Stimulated activated CD4-positive, alpha-beta T cell treated with anti-CD3 and anti-CD28 coated beads, Interleukin-1b, Interleukin-23, amount 100 ng/mL, for 4 hours (primary cell): ENCODE results near the gene NRM.

Source experiments
- DNase-seq, 2 donors: peaks; one replicate each; pipeline ENCODE4 v3.0.0-alpha.2; 2020; ENCODE audit warnings: low read depth in 2 of 2

NRM gene

GRCh38 chr6:30688569-30688968, 2.2 kb downstream of the NRM start:
- no peak for DNase-seq

DNA sequence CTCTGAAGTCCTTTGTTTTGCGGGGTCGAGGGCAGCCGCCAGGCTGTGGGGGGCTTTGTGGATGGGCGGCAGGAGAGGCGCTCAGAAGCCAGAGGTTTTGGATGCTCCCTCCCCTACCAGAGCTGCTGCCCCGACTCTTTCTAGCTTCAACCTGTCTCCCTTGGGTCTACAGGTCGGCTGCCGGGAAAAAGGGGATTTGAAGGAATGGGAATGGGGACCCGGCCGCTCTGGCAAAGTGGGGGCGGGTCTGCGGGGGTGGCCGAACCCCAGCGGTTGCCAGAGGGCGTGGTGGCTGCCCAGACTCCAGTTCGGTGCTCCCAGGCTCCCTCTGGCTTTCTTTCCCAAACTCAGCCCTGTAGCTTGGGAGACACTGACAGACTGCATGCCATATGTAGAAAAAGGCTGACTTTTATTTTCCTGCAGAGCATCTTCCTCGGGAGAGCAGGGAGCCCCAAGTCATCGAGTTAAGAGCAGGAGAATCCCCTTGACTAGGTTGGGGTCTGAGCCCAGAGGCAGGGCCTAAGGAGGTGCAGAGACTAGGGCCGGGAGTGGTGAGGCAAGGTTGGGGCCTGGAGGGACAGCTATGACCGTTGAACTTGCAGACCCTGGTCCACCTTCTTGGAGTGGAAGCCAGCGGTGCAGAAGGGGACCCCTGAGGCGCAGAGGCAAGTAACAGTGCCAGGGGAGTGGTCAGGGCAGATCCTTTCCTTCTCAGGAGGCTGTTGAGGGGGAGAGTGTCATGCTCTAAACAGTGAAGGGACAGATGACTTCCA, 2.9 kb downstream of the NRM start:
- no peak for DNase-seq

- peak; percentile 60 to 86 for DNase-seq
Observed at GRCh38 chr6:30686908-30687658, 3.7 kb downstream of the NRM start.

DNA sequence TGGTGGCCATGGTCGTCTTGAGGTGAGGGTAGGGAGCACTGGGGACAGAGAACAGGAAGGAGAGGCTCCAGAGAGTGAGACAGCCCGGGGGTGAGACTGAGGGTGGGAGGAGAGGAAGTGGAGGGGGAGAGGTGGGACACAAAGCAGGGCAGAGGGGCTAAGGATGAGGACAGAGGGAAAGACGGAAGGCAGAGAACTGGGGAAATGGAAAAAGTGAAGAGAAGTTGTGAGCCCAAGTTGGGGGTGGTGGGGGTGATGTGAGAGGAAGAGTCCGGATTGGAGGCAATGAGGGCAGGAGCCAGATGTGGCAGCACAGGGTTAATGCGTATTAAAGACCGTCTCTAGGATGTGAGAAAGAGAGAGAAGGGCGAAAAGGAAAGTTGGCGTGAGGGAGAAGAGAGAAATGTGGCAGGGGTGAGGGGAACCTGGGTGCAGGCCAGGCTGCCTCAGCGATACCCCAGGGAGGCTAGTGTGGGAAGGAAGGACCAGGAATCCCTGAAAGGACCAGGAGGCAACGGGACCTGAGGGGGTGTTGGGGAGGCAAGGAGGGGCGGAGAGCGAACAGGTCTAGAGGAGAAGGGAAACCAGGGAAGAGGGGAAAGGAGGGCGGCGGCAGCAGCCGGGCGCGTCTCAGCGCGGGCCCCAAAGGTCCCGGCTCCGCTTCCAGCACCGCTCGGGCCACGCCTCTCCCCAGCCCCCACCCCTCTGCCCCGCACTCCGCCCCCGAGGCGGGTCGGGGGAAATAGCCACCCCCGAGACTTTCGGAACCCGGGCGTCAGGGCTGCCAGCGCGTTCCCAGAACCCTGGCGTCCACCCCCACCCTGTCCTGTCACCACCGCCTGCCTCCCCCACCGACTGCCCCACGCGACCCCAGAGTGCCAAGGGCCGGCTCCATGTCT, 4.5 kb downstream of the NRM start, which contains the start of gene PPP1R18:
TSS of gene PPP1R18 (minus strand) at position 637 of the 899 bp plus-strand sequence. CDS start at position 10, 627 bp downstream.
- DNase-seq: peak; percentile 74 to 88

DNA sequence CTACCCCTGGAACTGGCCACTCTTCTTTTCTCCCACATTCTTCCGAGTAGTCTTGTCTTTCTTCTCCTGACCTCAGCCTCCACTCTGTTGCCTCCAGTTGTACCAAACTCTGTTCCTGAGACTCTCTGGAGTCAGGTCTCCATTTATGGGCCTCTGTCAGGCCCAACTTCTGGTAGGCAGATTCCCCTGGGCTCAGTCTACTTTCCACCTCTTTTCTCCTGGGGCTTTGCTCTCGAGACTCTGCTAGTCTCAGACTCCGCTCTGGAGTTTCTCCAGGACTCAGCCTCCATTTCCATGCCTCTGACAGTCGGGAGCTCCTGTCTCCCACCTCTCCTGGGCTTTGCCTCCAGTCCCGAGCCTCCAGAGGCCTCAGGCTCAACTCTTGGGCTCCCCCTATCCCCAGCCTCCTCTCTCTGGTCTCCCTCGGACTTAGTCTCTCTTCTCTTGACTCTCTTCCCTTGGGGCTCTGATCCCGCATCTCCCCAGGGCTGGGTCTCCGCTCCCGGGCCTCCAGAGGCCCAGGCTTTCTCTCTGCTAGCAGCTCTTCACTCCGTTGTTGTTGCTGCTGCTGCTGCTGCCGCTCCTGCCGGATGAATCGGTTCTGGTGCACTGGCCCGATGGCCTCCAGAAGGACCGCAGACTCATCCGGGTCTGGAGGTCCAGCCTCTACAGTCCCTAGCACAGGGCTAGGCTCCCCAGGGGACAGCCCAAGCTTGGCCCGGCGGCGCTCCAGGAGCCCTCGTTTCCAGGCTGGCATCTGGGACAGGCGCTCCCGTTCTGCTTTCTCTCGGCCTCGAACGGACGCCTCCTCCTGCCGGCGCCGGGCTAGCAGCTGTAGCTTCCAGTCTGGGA, 5.4 kb downstream of the NRM start:
- no peak for DNase-seq

GRCh38 chr6:30684386-30685156, 6.2 kb downstream of the NRM start:
- DNase-seq: peak in 1 of 2 donors; percentile 54

GRCh38 chr6:30683980-30684338, 6.8 kb downstream of the NRM start:
- DNase-seq: no peak

DNA sequence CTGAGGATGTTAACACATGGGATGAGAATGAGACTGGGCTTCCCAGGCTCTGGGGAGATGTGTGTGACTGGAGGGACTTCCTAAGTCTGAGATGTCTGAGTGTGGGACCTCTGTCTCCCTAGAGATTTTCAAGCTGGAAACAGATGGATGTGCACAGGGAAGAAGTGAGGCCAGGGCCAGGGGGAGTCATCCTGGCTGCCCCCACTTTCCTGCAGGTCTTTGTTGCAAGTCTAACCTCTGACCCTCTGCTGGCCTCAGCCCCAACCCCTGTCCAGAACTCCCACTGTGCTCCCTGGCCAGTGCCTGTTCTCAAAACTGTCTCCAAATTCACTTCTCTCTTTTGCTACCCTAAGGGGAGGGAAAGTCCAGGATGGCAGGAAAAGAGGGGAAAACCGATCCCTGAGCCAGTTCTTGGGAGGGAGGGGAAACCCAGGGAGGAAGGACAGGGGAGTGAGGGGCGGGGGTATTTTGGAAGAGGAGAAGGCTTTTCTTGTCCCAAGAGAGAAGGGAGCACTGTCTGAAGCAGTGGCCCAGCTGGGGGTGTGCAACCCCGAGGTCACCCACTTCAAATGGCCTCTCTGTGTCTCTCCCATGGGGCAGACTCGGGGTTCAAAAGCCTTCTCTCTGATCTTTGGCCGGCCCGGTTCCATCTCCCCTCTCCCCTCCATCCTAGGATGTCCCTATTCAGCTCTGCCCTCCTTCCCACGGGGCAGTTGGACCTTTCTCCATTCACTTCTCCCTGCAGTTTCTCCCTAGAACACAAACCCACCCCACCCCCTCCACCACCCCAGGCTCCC, 7.4 kb downstream of the NRM start:
- no peak for DNase-seq

- peak; percentile 65 to 80 for DNase-seq
Observed at GRCh38 chr6:30682143-30683117, 8.4 kb downstream of the NRM start.

GRCh38 chr6:30681766-30682142, 9.0 kb downstream of the NRM start:
- DNase-seq: no peak

DNA sequence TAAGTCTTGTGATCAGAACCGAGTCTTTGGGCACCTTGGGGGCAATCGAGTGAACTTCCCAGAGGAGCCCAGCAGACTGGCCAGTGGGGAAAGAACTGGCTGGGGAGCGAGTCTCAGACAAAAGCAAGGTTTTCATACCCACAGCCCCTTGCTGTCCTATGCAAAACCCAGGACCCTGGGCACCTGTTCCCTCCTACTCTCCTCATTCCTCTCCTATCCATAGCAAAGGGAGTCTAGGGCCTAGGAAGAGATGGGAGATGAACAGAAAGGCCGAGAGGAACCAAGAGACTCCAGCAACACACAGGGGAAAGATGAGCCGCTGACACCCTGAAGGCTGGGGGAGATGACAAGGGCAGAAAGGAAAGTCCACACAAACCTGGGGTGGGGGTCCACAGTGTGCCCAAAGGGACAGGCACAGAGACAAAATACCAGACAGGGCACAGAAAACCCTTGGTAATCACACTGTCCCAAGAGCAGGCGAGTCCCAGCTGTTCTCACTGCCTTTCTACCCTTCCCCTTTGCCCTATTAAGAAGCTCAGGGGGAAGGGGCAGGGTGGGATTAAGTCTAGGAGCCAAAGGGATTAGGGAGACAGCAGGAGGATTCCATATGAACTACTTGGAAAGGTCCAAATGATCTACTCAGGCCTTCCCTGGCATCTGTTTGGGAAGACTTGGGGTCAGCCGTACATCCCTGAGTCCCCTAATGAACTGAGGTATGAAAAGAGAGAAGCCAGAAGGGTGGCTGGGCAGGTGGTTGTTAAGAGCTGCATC, 10.8 kb downstream of the NRM start:
- DNase-seq: no peak

DNA sequence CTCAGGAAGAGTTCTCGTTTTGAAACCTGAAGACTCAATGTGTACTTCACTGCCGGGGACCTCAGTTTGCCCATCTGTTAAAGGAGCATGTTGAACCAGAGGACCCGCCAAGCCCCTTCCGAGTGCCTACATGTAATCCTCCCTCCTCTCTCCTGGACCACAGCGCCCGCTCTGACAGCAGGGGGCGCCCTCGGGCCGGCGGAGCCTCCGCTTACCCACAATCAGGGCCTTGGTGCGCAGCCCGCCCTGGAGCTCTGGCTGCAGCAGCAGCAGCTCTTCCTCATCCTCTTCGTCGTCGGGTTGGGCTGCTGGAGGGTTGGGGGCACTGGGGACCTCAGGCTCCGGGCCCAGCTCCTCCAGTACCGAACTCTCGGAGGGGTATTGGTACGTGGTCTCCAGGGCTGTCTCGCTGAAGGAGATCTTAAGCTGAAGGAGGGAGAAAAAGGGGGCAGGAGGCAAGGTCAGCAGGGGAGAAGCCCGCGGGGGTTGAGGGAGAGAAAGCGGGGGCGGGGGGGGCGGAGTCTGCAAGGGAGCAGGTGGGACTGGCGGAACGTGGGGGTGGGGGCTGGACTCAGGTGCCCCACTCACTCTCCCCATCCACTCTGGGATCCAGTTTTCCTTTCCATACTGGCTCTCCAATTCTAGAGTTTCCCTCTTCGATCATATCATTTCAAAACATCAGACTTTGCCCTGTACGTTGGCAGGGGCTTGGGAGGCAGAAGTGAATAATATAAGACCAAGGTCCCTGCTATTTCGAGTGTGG, 11.6 kb downstream of the NRM start:
- peak; percentile 90 to 92 for DNase-seq

DNA sequence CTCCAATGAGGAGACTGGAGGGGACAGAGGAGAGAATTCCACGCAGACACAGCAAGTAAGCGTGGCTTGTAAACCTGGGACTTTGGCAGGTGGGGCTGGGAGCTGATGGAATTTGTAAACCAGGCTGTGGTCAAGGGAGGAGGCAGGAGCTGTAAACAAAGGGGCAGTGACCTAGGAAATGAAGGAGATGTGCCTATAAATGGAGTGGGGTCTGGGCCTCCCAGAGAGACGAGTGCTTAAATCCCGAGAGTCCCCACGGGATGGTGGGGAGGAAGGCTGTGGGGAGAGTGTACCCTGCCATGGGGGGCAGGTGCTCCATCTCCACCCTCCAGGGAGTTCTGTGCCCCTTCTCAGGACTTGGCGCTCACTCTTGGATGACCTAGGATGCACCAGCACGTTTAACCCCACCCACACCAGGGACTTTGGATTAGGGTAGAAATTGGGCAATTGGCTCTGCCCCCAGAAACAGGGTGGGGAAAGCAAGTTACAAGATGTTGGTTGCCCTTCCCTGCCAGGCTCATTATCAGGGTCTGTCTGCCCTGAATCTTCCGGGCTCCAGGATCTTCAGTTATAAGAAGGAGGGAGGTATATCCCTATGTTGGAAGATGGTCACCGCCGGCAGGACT, 14.0 kb downstream of the NRM start:
- no peak for DNase-seq

DNA sequence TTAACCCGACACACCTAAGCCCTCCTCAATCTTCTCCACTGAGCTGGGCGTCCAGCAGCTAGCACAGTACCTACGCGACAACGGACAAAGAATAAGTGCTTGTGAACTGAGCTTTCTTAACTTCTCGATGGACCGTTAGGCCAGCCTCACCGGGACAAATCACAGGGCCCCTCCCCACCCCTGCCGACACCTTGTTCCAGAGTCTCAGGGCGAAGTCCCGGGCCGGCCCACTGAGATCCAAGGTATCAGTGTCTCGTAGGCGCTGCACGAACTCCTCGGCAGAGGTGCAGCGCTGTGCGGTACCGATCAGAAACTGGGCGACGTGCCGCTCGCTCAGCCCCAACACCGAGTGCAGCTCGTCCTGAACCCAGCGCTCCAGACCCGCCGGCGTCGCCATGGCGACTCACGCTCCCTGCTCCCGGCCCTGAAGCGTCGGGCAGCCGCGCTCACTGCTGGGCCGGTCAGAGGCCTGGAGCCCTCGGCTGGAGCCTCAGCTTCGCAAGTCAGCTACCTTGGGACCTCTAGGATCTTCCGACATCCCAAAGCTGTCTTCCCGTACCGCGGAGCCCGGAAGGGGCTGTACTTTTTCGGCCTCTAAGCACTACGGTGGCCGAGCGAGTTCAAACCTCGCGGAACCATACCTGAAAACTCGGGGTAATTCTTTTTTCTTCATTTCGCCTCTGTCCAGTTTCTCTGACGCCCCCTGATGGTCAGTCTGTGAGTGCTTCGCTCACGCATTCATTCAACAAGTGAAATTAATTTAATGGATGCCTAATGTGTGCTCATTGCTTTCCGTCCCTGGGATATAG, 18.1 kb downstream of the NRM start, which contains the start of gene DHX16:
TSS of gene DHX16 (minus strand) at position 562 of the 809 bp plus-strand sequence. CDS start at position 397, 165 bp downstream.
- DNase-seq: peak; percentile 82 to 87

- no peak for DNase-seq
Observed at GRCh38 chr6:30670760-30671527, 19.8 kb downstream of the NRM start.
